GM18508 (cell line): ENCODE measurements around the gene CYP4F22.
"Not testable (repeated sequence)": the region's sequence is repeated elsewhere in the genome, so short reads cannot be mapped to it uniquely, and the experiment has no call there.

Experiments
- ATAC-seq: cut with Tn5 transposase; IDR thresholded peaks from one replicate; pipeline ENCODE4 v1.9.1; 2021; ENCODE audit warnings: moderate number of reproducible peaks; ENCODE audit not compliant: insufficient read depth, unreplicated experiment

The CYP4F22 gene

DNA sequence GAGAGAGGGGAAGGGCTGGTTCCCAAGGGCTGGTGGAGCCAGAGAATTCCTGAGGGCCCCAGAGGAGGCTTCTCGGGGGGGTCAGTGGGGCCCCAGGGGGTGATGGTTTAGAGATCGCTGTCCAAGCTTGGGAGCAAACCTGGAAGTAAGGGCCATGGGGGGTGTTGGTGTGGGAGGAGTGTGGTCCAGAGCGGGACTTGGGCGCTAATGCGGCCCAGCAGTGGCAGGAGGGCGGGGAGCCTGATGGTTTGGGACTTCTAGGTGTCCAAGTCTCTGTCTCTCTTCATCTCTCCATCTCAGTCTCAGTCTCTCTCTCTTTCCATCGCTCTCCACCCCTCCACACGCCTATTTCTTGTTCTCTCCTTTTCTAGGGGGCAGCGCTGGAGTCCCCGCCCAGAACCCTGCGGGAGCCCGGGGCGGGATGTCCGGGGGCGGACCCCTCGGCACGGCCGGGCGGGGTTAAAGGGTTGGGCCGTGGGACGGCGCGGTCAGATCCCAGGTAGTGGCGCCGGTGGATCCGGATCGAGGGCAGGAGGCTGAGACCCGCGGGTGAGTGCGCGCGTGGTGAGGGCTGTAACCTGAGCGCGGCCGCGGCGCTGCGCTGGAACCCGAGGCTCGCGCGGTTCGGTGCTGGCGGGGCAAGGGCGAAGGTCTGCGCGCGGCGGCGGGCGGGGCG is at the start of gene CYP4F22:
CYP4F22 (plus strand) TSS at position 491 of the 676 bp plus-strand sequence. CDS start 16,812 bp downstream, outside the sequence.
- ATAC-seq = no peak

DNA sequence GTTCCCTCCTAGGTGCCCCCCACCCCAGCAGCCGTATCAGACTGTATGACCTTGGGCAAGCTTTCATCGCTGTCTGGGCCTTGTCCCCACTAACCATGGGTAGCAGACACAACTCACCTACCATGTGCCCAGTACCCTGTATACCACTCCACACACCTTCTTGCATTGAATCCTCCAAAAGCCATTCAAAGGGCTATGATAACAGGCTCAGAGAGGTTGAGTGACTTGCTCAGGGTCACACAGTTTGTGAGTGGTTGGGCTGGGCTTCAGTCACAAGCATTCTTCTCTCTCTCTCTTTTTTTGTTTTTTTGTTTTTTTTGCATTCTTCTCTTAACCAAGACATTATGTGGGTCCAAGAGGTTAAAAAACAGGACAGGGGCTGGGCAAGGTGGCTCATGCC is 46.6 kb upstream of the CYP4F22 start:
- ATAC-seq = no peak

DNA sequence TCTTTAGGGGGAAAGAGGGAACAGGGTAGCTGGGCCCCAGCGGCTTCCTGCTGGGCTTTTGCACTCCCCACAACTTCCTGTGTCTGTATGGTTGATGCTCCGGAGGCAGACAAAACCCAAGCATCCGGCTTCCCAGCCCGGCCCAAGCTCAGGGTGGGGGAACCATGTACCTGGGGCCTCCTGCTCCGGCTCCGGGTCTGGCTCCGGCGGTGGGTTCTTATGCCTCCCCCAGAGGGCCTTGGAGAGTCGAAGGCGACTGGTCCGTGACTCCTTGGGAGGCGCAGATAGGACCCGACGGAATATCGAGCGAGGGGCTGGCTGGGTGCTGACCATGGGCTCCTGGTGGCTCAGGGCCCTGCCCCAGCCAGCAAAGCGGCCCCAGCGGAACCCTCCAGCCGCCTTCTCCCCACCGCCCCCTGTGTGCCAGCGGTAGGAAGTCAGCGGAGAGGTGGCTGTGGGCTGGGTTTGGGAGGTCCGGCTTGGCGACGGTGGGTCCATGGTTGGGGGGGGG is 44.4 kb upstream of the CYP4F22 start:
- no peak for ATAC-seq

DNA sequence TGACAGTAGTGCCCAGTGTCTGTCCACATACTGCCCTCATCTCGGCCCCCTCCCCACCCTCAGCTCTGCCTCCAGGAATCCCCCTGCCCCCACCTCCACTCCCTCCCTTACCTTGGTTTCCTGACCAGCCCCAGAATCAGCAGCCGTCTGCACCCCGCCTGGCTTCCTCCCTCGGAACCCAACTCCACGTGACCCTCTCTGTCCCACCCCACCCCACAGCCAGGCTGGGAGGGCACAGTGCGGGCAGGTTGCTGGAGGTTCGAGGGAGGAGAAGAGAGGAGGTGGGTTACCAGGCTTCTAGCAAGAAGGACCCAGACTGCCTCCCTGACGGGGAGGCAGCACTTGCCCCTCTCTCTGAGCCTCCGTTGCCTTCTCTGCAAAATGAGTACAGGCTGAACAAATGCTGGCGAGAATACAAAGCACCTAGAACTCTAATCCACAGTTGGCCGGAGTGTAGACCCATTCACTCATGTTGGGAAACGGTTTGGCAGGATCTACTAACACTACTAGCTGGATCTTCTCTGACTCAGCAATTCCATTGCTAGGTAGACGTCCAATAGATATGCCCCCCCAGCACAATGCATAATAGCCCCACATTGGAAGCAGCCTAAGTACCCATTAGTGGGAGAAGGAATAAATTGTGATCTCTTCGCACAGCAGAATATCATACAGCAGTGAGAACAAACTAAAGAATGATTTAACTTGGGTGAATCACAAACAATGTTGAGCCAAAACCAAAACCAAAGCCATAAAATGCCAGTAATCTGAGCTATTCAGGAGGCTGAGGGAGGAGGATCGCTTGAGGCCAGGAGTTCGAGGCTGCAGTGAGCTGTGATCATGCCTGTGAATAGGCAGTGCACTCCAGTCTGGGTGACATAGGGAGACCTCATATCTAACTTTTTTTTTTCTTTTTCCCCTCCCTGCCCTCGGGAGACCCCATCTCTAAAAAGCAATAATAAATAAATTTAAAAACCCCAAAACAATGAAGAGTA is 43.6 kb upstream of the CYP4F22 start, which contains the start of gene RASAL3:
RASAL3 (minus strand) TSS at position 151 of the 992 bp plus-strand sequence. CDS start 186 bp downstream, outside the sequence.
- no peak for ATAC-seq

DNA sequence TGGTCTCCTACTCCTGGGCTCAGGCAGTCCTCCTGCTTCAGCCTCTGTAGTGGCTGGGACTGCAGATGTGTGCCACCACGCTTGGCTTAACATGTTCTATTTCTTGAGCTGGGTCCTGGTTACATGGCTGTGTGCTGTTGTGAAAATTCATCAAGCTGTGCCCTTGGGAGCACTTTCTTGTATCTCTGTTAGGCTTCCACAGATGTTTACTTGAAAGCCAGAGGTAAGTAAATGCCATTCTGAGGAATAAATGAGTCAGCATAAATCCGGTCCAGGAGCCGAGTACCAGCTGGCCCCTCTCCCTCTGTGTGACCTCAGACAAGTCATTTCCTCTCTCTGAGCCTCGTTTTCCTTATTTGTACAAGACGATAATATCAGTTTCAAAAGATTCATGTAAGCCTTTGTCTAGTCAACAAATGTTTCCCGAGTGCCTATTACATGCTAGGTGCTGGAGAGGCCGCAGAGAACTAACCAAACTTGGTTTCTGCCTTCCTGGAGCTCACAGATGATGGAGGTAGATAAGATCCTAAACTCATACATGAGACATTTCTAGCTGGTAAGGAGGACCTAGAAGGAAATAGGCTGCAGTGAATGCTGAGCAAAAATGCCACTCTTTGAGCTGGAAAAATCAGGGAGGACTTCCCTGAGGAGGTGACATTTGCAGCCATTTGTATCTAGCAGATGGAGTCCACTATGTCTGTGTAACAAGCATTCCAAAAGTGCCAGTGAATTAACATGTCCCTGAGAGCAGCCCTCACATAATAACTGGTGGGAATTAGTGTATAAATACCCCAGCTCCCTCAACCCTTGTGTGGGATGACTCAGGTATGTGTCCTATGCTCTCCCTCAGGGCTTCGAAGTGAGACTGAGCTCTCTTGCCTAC is 41.2 kb upstream of the CYP4F22 start:
- ATAC-seq = peak; percentile 52

DNA sequence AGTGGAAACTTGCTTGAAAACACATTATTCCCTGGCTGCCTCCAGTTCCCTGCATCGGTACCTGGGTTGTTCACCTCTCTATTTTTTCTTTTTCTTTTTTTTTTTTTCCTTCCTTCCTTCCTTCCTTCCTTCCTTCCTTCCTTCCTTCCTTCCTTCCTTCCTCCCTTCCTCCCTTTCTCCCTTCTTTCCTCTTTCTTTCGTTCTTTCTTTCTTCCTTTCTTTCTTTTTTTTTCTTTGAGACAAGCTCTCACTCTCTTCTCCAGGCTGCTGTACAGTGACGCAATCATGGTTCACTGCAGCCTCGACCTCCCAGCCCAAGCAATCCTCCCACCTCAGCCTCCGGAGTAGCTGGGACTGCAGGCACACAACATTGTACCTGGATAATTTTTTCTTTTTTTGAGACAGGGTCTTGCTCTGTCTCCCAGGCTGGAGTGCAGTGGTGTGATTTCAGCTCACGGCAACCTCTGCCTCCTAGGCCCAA is 40.6 kb upstream of the CYP4F22 start:
- ATAC-seq = no peak

DNA sequence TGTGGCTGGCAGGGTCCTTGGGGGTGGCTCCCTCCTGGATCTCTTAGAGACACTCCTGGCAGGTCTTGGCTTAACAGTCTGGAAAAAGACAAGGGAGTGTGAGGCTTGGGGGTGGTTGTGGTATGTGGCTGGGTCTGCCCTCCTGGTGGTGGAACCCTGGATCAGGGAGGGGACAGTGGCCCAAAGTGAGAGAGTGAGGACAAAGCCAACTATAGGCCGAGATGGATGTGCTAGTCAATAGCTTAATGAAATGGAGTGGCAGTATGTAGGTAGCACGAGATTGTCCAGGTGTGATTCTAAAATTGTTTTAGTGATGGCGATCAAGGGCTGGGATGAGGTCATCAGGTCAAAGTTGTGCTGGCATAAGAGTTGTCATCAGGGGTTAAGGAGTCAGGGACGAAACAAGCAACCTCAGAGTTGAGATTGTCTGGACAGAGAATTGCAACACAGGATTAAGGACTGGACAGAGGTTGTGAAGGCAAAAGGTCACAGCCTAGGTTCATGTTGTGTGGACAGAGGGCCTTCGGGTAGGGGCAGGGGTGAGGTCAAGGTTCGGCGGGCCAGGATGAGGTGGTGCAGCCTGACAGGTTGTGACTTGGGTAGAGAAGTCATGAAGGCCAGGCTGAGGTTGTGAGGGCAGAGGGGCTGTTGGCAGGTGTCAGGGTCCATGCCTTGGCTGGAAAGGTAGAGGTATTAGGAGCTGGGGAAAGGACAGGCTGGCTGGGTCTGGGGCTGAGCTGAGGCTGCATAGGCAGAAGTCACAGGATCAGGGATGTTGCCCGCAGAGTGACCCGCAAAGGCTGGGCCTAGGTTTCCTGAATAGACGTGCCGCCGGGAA is 39.4 kb upstream of the CYP4F22 start:
- ATAC-seq = no peak

DNA sequence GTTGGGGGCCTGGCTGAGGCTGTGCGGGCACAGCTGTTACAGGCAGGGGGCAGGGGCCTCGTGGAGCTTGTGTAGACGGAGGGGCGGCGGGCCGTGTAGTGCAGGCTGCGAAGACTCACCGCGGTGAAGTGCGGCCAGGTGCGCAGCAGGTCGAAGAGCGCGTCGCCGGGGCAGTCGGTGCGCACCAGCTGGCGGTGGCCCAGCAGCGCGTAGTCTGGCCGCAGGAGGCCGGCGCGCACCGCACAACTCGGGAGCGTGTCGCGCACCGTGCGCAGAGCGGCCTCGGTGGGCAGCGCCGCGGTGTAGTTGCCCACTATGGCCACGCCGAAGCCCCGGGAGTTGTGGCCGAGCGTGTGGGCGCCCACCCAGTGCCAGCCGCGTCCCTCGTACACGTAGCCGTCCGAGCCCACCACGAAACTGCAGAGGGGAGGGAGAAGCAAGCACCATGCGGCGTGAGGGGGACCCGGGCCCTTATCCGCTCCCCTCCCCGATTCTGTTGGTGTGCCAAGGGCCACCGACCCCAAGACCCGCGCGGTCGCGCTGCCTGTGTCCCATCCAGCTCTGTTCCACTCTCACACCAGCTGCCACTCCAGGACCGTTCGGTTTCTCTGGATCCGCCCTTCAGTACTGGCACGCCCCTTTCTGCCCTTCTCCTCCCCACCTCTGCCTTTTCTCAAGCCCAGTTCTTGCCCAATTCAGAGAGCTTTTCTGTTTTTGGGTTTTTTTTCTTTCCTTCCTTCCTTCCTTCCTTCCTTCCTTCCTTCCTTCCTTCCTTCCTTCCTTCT is 38.6 kb upstream of the CYP4F22 start:
- no peak for ATAC-seq

DNA sequence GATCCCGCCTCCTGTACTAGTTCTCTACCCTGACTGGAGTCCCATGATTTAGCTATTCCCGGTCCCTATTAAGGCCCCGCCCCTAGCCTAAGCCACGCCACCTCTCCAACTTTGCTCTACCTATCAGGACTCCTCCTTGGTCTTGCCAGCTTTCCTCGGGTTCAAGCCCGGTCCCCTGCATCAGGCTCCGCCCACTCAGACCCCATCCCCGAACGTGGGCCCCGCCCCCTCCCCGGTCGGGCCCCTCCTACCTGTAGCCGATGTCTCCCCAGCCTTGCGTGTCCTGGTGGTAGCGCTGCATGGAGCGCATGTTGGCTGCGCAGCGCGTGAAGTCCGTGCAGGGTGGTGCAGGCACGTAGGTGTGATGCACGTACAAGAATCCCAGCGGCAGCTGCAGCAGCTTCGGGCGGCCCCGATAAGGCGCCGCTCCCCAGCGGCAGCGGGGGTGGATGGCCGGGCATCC is 36.7 kb upstream of the CYP4F22 start:
- no peak for ATAC-seq

DNA sequence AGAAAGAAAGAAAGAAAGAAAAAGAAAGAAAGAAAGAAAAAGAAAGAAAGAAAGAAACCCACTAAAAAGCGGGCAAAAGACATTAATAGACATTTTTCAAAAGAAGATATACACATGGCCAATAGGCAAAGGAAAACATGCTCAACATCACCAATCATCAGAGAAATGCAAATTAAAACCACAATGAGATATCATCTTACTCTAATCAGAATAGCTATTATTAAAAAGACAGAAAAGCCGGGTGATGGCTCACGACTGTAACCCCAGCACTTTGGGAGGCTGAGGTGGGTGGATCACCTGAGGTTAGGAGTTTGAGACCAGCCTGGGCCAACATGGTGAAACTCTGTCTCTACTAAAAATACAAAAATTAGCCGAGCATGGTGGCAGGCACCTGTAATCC is 34.5 kb upstream of the CYP4F22 start:
- ATAC-seq = not testable (repeated sequence)

DNA sequence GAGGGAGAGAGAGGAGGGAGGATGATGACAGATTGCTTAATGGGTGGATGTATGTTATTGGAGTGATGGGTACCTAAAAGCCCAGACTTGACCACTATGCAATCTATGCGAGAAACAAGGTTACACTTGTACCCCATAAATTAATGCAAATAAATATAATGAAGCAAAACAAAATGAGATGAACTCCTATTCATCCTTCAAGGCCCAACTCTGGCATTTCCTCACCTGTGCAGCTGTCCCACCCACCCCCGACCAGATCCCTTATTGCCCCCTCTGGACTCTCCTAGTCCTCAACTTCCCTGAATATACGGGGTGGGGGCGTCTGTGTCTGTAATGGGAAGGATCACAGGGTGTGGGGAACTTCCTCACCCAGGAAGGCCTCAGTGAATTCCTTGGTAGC is 33.2 kb upstream of the CYP4F22 start:
- ATAC-seq = no peak

DNA sequence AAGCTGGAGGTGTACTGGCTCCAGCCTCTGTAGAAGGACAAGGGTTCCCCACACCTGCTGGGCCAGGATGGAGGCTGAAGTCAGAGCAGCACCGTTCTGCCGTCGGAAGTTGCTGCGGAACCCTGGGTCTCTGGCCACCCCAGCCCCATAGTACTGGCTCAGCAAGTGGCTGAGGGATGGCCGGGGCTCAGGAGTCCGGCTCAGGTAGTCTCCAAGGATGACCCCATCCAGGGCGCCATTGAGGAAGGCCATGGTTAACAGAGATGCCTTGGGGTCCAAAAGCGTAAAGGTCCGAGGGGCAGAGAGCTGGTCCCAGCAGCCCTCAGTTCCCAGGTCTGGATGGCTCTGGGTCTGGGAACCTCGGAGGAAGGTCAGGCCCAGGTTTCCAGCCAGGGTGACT is 32.7 kb upstream of the CYP4F22 start:
- ATAC-seq = no peak

DNA sequence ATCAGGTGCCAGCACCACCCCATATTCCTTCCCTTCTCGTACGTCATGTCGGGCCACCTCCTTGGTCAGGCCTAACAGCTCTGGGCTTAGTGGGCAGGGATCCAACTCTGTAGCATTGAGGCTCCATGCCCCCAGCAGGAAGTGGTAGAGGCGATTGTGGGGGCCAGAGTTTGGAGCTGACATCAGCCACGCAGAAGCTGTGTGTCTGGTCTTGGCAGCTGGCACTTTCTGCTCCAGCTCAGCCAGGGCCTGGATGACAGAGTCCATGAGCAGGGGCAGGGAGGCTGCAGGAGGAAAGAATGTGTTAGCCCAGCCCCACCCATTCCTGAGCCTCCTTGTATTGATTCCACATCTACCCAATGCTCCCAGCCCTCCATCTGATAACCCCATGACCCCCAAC is 32.0 kb upstream of the CYP4F22 start:
- no peak for ATAC-seq

DNA sequence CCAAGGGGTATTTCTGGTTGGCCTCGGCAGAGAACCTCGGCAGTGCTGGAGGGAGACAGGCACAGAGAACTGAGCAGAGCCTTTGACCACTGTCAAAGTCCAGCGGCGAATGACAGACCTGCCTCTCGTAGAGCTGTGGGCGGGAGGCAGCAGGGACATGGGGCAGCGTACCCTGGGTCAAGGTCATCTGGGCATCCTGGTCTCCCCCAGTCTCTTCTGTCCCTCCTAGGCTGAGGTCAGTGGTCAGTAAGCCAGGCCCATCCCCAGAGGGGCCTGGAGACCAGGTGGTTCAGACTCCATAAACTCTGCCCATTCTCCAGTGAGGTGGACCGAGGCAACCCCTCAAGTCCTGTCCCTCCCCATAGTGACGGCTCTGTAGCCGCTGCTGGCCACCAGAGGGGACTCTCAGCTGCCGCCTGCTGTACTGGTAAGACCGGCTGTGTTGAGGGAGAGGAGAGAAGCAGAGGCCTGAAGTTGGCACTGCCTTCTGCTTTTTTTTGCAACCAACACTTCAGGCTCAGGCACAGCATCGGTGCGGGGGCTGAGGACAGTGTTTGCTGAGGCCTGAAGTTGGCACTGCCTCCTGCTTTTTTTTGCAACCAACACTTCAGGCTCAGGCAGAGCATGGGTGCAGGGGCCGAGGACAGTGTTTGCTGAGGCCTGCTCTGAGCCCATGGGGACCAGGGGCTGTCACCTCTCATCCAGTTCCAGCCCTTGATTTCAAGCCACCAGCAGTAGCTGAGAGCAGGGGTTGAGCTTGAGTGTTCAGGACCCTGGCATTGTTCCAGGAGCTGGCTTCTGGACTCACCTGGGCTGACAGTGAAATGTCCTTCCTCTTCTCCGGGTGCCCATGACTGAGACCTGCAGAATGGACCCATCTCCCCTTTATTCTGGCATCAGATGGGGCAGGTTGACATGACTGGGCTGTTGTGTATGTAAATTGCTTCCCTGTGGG is 28.7 kb upstream of the CYP4F22 start, which contains the start of gene PGLYRP2:
PGLYRP2 (minus strand) TSS at position 111 of the 955 bp plus-strand sequence. CDS start 130 bp downstream, outside the sequence.
- no peak for ATAC-seq

DNA sequence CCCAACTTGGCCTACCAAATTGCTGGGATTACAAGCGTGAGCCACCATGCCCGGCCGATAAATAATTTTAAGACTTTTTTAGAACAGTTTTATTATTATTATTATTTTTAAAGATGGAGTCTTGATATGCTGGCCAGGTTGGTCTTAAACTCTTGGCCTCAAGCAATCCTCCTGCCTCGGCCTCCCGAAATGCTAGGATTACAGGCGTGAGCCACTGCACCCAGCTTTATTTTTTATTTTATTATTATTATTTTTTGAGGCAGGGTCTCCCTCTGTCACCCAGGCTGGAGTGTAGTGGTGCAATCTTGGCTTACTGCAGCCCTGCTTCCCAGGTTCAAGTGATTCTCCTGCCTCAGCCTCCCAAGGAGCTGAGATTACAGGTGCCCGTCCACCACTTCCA is 27.3 kb upstream of the CYP4F22 start:
- ATAC-seq = not testable (repeated sequence)

DNA sequence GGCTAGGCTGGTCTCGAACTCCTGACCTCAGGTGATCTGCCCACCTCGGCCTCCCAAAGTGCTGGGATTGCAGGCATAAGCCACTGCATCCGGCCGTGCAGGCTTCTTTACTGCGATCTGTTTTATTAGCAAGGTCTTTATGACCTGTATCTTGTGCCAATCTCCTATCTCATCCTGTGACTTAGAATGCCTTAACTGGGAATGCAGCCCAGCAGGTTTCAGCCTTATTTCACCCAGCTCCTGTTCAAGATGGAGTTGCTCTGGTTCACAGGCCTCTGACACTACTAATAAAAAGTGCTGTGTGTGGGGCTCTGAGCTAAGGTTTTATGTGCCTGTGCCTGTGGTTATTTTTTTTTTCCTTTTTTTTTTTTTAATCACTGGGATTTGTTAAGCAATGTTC is 22.6 kb upstream of the CYP4F22 start:
- ATAC-seq = not testable (repeated sequence)

DNA sequence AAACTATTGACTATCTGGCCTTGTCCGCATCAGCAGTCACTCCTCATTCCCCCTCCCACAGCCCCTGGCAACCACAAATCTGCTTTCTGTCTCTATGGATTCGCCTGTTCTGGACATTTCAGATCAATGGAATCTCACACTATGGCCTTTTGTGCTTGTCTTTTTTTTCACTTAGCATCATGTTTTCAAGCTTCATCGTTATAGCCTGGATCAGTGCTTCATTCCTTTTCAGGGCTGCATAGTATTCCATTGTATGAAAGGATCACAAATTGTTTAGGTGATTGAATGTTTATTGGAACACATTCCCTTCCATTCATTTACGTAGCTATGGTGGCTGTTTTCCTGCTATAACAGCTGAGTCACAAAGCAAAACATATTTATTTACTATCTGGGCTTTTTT is 21.3 kb upstream of the CYP4F22 start:
- no peak for ATAC-seq
